HCT116 (cell line): ENCODE measurements around the gene CCDC174. TPM values are rescaled to one million over a fixed set of nuclear protein-coding genes. Genes with fewer than 3 reads are reported as not detected.

Source experiments
- ATAC-seq: fragments of 200-7000 bp; cut with Tn5 transposase; 2 replicates; pipeline ENCODE4 v1.9.1; 2020; ENCODE audit warnings: mild to moderate bottlenecking, moderate library complexity
- BruUV-seq: library from RNA; stranded (reverse); fragments of 400-500 nt; replicated peaks from 2 replicates; lab custom pipeline; 2021; lab: Mats Ljungman, UMichigan
- CTCF ChIA-PET: fragments of 300-600 bp; sonication (Branson Sonifier 250); formaldehyde crosslinking; loops from one replicate; lab custom pipeline; 2021; ENCODE audit warnings: antibody characterized with exemption; lab: Charles Lee
- POLR2A ChIA-PET: fragments of 300-600, 350-600 bp; sonication (Branson Sonifier 250); formaldehyde crosslinking; loops from one replicate; lab custom pipeline; 2021; ENCODE audit warnings: antibody characterized with exemption; lab: Charles Lee
- RAD21 ChIA-PET, 2 experiments: fragments of 300-600 bp; sonication (Branson Sonifier 250); formaldehyde crosslinking; loops; one replicate each; lab custom pipeline; 2023; ENCODE audit warnings: low total read pairs in 2 of 2; ENCODE audit not compliant: uncharacterized antibody in 2 of 2, unreplicated experiment in 2 of 2, low non-redundant PET in 1 of 2; lab: Charles Lee
- DNase-seq: peaks from one replicate; pipeline ENCODE4 v3.0.0-alpha.2; 2010; ENCODE audit warnings: low read depth, low spot score
- H2AFZ ChIP-seq: fragments of 200-600 bp; shearing (Covaris generic), sonication (generic); 2 replicates; pipeline ENCODE4 v1.6.1; 2017; ENCODE audit warnings: low read depth, mixed run types, mixed read lengths, antibody characterized with exemption, low read length; ENCODE audit not compliant: poor library complexity, severe bottlenecking
- H3K27ac ChIP-seq: 2 replicates; pipeline ENCODE4 v1.5.1; 2012; ENCODE audit warnings: low read depth, low read length
- H3K27me3 ChIP-seq: fragments of 200-600 bp; sonication (generic); 2 replicates; pipeline ENCODE4 v1.6.1; 2016; ENCODE audit warnings: mixed run types, low read length, mixed read lengths; ENCODE audit not compliant: insufficient read depth
- H3K36me3 ChIP-seq, 2 experiments: fragments of 200-500 bp in 1 of 2; fragments of 200-600 bp in 1 of 2; sonication (Bioruptor generic) in 1 of 2; sonication (generic) in 1 of 2; 2 replicates each; pipeline versions ENCODE4 v1.5.1 to v1.6.1; 2014 to 2016; ENCODE audit warnings: low read length in 2 of 2, inconsistent platforms in 1 of 2, mixed read lengths in 1 of 2, mixed run types in 1 of 2; ENCODE audit not compliant: insufficient read depth in 2 of 2, control insufficient read depth in 1 of 2
- H3K4me1 ChIP-seq, 2 experiments: fragments of 200-600 bp in 1 of 2; sonication (generic) in 1 of 2; 2 replicates each; pipeline versions ENCODE4 v1.5.1 to v1.6.1; 2012 to 2017; ENCODE audit warnings: low read length in 2 of 2, inconsistent platforms in 1 of 2, mild to moderate bottlenecking in 1 of 2, mixed read lengths in 1 of 2, mixed run types in 1 of 2, moderate library complexity in 1 of 2; ENCODE audit not compliant: insufficient read depth in 2 of 2, control insufficient read depth in 1 of 2
- H3K4me2 ChIP-seq: fragments of 200-600 bp; sonication (generic); 2 replicates; pipeline ENCODE4 v1.6.1; 2017; ENCODE audit warnings: mixed run types, low read length, mixed read lengths
- H3K4me3 ChIP-seq, 2 experiments: fragments of 200-600 bp in 1 of 2; sonication (generic) in 1 of 2; replicated peaks in 1 of 2; 2 replicates each; pipeline ENCODE4 v1.5.1; 2011 to 2016; ENCODE audit warnings: low read length in 2 of 2, control low read depth in 1 of 2, low read depth in 1 of 2, mild to moderate bottlenecking in 1 of 2, mixed read lengths in 1 of 2, mixed run types in 1 of 2
- H3K79me2 ChIP-seq: fragments of 200-600 bp; sonication (generic); 2 replicates; pipeline ENCODE4 v1.6.1; 2017; ENCODE audit warnings: mild to moderate bottlenecking, mixed run types, low read length, moderate library complexity, mixed read lengths; ENCODE audit not compliant: insufficient read depth
- H3K9ac ChIP-seq: fragments of 200-600 bp; sonication (generic); 2 replicates; pipeline ENCODE4 v1.6.1; 2016; ENCODE audit warnings: low read length, mixed read lengths
- H3K9me2 ChIP-seq: fragments of 200-600 bp; sonication (generic), shearing (Covaris generic); 2 replicates; pipeline ENCODE4 v1.6.1; 2017; ENCODE audit warnings: mixed run types, mild to moderate bottlenecking, moderate library complexity; ENCODE audit not compliant: insufficient read depth
- H3K9me3 ChIP-seq, 2 experiments: fragments of 200-500 bp in 1 of 2; fragments of 200-600 bp in 1 of 2; sonication (Bioruptor generic) in 1 of 2; sonication (generic) in 1 of 2; 2 replicates each; pipeline ENCODE4 v1.6.1; 2014 to 2017; ENCODE audit warnings: low read length in 2 of 2, mixed read lengths in 2 of 2, inconsistent platforms in 1 of 2, low read depth in 1 of 2, mild to moderate bottlenecking in 1 of 2, mixed run types in 1 of 2, moderate library complexity in 1 of 2; ENCODE audit not compliant: control insufficient read depth in 1 of 2, insufficient read depth in 1 of 2
- H4K20me1 ChIP-seq: fragments of 200-600 bp; sonication (generic), shearing (Covaris generic); 2 replicates; pipeline ENCODE4 v1.6.1; 2017; ENCODE audit warnings: mixed run types, mild to moderate bottlenecking, moderate library complexity; ENCODE audit not compliant: insufficient read depth
- ATF3 ChIP-seq: IDR thresholded peaks from 2 replicates; pipeline ENCODE4 v1.6.1; 2012
- CBX3 ChIP-seq: IDR thresholded peaks from 2 replicates; pipeline ENCODE4 v1.6.1; 2012; ENCODE audit warnings: low read depth
- EGR1 ChIP-seq: IDR thresholded peaks from 2 replicates; pipeline ENCODE4 v1.6.1; 2012; ENCODE audit warnings: low read depth
- EZH2phosphoT487 ChIP-seq: fragments of 200-600 bp; IDR thresholded peaks from 2 replicates; pipeline ENCODE4 v1.6.1; 2018; ENCODE audit warnings: antibody characterized with exemption, borderline replicate concordance
- JUND ChIP-seq: IDR thresholded peaks from 2 replicates; pipeline ENCODE4 v1.6.1; 2012
- POLR2A ChIP-seq: IDR thresholded peaks from 2 replicates; pipeline ENCODE4 v1.7.0; 2011; ENCODE audit warnings: borderline replicate concordance; ENCODE audit not compliant: insufficient read depth, insufficient read length; ENCODE audit errors: extremely low read depth
- POLR2AphosphoS5 ChIP-seq: IDR thresholded peaks from 2 replicates; pipeline ENCODE4 v1.6.1; 2011; ENCODE audit warnings: mild to moderate bottlenecking, low read depth, low read length, moderate library complexity
- RAD21 ChIP-seq: IDR thresholded peaks from 2 replicates; pipeline ENCODE4 v1.6.1; 2012; ENCODE audit warnings: low read depth, mild to moderate bottlenecking
- SIN3A ChIP-seq: IDR thresholded peaks from 2 replicates; pipeline ENCODE4 v1.6.1; 2012; ENCODE audit warnings: low read depth
- YY1 ChIP-seq: IDR thresholded peaks from 2 replicates; pipeline ENCODE4 v1.6.1; 2011; ENCODE audit warnings: low read length, low read depth, moderate library complexity, mild to moderate bottlenecking; ENCODE audit not compliant: insufficient replicate concordance; ENCODE audit errors: extremely low read depth
- ZFX ChIP-seq: fragments of 450-650 bp; IDR thresholded peaks from 2 replicates; pipeline ENCODE4 v1.6.1; 2017
- intact Hi-C: fragments of 100-400 bp; cut with micrococcal nuclease; formaldehyde crosslinking; loops from 2 replicates; pipeline ENCODE4 v1.10.0; 2022
- total RNA-seq: library from RNA; stranded (reverse); gene quantifications from one replicate; pipeline ENCODE4 v1.2.1, GENCODE V29; 2021; ENCODE audit not compliant: unreplicated experiment

Gene CCDC174
- total RNA-seq, 1 experiment from 2014 or later: 15.6 TPM

- H3K4me1 ChIP-seq: peaks cover 0 to 8% of the 10 kb centered on the region in 2 experiments; a peak in 1 of 4 replicates
- POLR2A ChIA-PET: no interaction called here
- no peak overlapping the region for H3K4me2 ChIP-seq
- CTCF ChIA-PET: no interaction called here
- no peaks in the 10 kb centered on the region for H3K9me2 ChIP-seq
- H3K27ac ChIP-seq: no peak overlapping the region
- TF ChIP-seq ATF3 (no peak), POLR2A (no peak), ZFX (no peak), YY1 (no peak), POLR2AphosphoS5 (no peak), RAD21 (no peak), JUND (no peak), EZH2phosphoT487 (no peak), EGR1 (no peak), SIN3A (no peak)
- no peaks in the 10 kb centered on the region for H3K79me2 ChIP-seq
- intact Hi-C loops: no loop called here
- H4K20me1 ChIP-seq: no peaks in the 10 kb centered on the region
- no TSS peak for BruUV-seq
- no peak overlapping the region for H3K4me3 ChIP-seq
- H2AFZ ChIP-seq: no peak overlapping the region
- DNase-seq (no peak), ATAC-seq (no peak)
- no peaks in the 10 kb centered on the region for H3K36me3 ChIP-seq
- no peaks in the 10 kb centered on the region for H3K27me3 ChIP-seq
- RAD21 ChIA-PET: no interaction called here
- no peaks in the 10 kb centered on the region for H3K9me3 ChIP-seq
- no peak overlapping the region for H3K9ac ChIP-seq
These were observed 67.4 kb downstream of the CCDC174 start for GRCh38 chr3:14719006-14719405.

DNA sequence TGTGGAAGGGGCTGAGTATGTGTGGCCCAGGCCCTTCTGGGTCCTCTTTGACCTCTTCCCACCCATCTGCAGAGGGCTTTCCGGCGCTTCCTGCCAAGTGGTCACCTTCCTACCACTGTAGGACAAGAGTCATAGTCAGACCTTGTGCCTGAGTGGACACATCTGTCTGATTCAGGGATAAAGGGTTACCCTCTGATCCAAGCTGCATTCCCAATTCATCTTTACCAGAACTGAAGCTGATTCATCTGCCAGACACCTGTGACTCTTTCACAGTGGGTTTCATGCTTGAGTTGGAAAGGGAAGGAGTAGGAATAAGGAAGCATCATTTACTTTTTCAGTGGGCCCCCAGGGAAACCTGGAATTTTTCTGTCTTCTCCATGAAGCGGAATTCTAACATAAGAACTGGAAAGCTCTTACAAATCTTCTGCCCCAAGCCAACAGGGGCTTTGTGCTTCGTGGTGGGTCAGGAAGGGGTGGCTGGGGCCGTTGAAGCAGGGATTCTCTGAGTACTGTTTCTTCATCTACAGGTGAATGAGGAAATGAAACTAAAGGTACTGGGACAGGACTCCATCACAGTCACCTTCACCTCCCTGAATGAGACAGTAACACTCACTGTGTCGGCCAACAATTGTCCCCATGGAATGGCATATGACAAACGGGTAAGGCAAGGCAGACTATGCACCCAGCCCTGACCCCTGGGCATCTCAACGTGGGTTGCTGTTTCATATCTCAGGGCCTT, 69.7 kb downstream of the CCDC174 start:
- H3K9me2 ChIP-seq: no peaks in the 10 kb centered on the region

More for the DNA sequence above, 69.7 kb downstream of the CCDC174 start:
- H3K4me2 ChIP-seq: no peak overlapping the region
- H3K79me2 ChIP-seq: no peaks in the 10 kb centered on the region
- no peaks in the 10 kb centered on the region for H3K27me3 ChIP-seq
- no peaks in the 10 kb centered on the region for H3K9me3 ChIP-seq
- intact Hi-C loops: no loop called here
- no peaks in the 10 kb centered on the region for H3K36me3 ChIP-seq
- CTCF ChIA-PET: no interaction called here
- no peak for ATAC-seq
- H3K27ac ChIP-seq: no peak overlapping the region
- no peak for DNase-seq
- POLR2A ChIA-PET: no interaction called here
- peaks cover 0 to 7% of the 10 kb centered on the region in 2 experiments; a peak in 1 of 4 replicates for H3K4me1 ChIP-seq
- no peak for TF ChIP-seq EZH2phosphoT487
- no peak for TF ChIP-seq CBX3
- BruUV-seq: no TSS peak
- H3K9ac ChIP-seq: no peak overlapping the region
- RAD21 ChIA-PET: no interaction called here
- H3K4me3 ChIP-seq: no peak overlapping the region
- H4K20me1 ChIP-seq: no peaks in the 10 kb centered on the region
- H2AFZ ChIP-seq: no peak overlapping the region

Other genes with a start within 250 kb of the CCDC174 start
- gene SLC6A6, start 249.2 kb upstream of the CCDC174 start, total RNA-seq: 36.3 TPM
- gene GRIP2, start 111.4 kb upstream of the CCDC174 start, total RNA-seq: 0.34 TPM
- gene C3orf20, start 23.4 kb downstream of the CCDC174 start, total RNA-seq: 0.20 TPM
- gene FGD5, start 167.2 kb downstream of the CCDC174 start, total RNA-seq: 0.22 TPM